Measurements from ENCODE around the gene PRR15.

GRCh38 chr7:29588900-29589696, 25.5 kb downstream of the PRR15 start:
- TF ChIP-seq BACH2 (CRISPR knock-in tag; IDR thresholded peaks at IDR 0.05; ENCODE audit: borderline replicate concordance) (no peak), PATZ1 (CRISPR knock-in tag; IDR thresholded peaks at IDR 0.05; ENCODE audit: borderline replicate concordance) (no peak), PPARA (CRISPR knock-in tag; IDR thresholded peaks at IDR 0.05; ENCODE audit: borderline replicate concordance) (no peak)

Measured in SK-N-SH treated with all-trans-retinoic acid at 6 μM for 48 hours (cell line).